Activated T-cell treated with anti-CD3 and anti-CD28 coated beads, Interleukin-2, amount 50 U/mL, for 24 hours (primary cell): ENCODE measurements around the gene MYO5B.
"Not testable (repeated sequence)": the region's sequence is repeated elsewhere in the genome, so short reads cannot be mapped to it uniquely, and the experiment has no call there.

Experiments
- DNase-seq: peaks from one replicate; pipeline ENCODE4 v3.0.0-alpha.2; 2020
- H3K27ac Mint-ChIP-seq: 2 replicates; pipeline ENCODE4 v1.8.0; 2020; ENCODE audit warnings: mild to moderate bottlenecking, mixed read lengths
- H3K27me3 Mint-ChIP-seq: 2 replicates; pipeline ENCODE4 v1.8.0; 2020; ENCODE audit warnings: mixed read lengths
- H3K36me3 Mint-ChIP-seq: 2 replicates; pipeline ENCODE4 v1.8.0; 2020; ENCODE audit warnings: low read depth, mixed read lengths
- H3K4me1 Mint-ChIP-seq: 2 replicates; pipeline ENCODE4 v1.8.0; 2020; ENCODE audit warnings: low read depth, mixed read lengths
- H3K4me3 Mint-ChIP-seq: 2 replicates; pipeline ENCODE4 v1.8.0; 2020; ENCODE audit warnings: mild to moderate bottlenecking, moderate library complexity, mixed read lengths
- H3K9me3 Mint-ChIP-seq: 2 replicates; pipeline ENCODE4 v1.8.0; 2020; ENCODE audit warnings: mixed read lengths

The MYO5B gene

DNA sequence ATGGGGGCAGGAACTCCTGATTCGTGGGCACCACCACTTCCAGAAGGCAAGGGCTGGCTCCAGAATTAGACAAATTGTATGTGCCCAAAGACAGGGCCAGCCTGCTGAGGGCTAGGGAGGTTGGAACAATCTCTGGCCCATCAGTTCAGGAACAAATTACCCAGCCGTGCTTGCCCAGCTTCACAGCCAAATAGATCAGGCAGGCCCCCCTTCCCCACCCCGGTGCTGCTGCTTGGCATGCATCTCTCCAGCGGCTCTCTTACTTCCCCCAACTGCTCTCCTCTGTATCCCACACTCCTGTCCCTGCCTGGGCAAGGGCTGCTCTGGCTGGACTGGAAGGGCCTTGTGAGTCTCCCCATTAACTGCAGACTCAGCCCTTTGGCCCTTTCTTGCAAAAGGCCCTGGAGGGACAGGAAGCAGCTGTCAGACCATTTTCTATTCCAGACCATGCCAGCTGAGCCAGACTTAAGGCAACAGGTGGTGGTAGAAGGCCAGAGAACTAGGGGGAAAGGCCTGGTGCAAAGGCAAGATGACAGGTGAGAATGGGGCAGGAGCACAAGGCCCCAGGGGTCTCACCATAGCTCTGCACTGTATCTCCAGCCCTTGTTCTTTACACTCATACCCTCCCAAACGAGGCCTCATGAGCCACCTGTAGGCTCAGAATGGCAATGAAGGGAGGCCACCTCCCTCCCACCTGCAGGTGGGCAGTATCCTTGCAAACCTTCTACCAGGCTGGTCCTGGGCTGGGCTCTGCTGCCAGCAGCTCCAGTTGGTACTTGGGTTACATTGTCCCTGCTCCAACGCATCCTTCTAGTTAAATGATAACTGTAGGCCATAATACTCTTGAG, 350.9 kb downstream of the MYO5B start:
- H3K4me3 Mint-ChIP-seq, result no peak overlapping the region
- H3K36me3 Mint-ChIP-seq, result no peaks in the 10 kb centered on the region
- peaks cover 21% of the 10 kb centered on the region for H3K27me3 Mint-ChIP-seq
- no peak overlapping the region for H3K27ac Mint-ChIP-seq
- H3K4me1 Mint-ChIP-seq, result no peaks in the 10 kb centered on the region
- no peak for DNase-seq
- H3K9me3 Mint-ChIP-seq, result no peaks in the 10 kb centered on the region

DNA sequence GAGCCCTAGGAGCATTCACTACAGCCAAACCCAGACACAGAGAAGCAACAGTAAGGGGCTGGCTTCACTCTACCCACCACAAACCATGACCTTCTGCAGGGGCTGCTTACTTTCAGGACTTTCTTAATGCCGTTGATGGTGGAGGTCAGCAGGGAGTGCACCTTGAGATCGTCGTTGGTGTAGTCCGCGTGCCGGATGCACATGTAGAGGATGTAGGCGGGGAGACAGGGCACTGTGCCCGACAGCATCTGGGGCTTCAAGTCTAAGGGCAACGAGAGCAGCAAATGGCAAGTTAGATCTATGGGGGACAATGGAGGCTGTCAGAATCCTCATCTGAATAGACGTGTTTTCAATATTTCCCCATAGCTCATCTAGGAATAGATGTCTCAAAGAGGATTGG, 351.8 kb downstream of the MYO5B start:
- H3K4me1 Mint-ChIP-seq, result no peaks in the 10 kb centered on the region
- no peak overlapping the region for H3K27ac Mint-ChIP-seq
- peaks cover 12% of the 10 kb centered on the region for H3K27me3 Mint-ChIP-seq
- no peak overlapping the region for H3K4me3 Mint-ChIP-seq
- no peaks in the 10 kb centered on the region for H3K36me3 Mint-ChIP-seq
- DNase-seq, result no peak
- no peaks in the 10 kb centered on the region for H3K9me3 Mint-ChIP-seq

DNA sequence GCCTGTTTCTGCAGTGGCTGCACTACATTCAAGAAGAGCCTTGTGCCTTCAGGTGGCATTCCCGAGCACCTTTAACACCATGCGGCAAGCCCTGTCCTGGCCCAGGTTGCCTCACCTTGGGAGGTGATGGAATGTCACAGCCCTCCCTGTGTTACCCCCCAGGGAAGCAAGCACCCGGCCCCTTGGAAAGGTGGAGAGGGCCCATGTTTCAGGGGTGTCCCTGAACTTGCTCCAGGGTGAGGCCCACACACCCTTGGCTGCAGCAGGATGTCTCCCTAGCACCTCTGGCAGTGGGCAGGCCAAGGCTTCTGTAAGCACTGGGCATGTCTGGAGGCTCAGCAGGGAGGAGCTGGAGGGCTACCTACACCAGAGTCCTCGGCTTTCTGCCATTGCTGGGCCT, 352.3 kb downstream of the MYO5B start:
- Mint-ChIP-seq H3K4me3 (no peak overlapping the region), H3K27ac (no peak overlapping the region), H3K27me3 (peaks cover 7% of the 10 kb centered on the region), H3K9me3 (no peaks in the 10 kb centered on the region), H3K4me1 (no peaks in the 10 kb centered on the region), H3K36me3 (no peaks in the 10 kb centered on the region)
- no peak for DNase-seq

DNA sequence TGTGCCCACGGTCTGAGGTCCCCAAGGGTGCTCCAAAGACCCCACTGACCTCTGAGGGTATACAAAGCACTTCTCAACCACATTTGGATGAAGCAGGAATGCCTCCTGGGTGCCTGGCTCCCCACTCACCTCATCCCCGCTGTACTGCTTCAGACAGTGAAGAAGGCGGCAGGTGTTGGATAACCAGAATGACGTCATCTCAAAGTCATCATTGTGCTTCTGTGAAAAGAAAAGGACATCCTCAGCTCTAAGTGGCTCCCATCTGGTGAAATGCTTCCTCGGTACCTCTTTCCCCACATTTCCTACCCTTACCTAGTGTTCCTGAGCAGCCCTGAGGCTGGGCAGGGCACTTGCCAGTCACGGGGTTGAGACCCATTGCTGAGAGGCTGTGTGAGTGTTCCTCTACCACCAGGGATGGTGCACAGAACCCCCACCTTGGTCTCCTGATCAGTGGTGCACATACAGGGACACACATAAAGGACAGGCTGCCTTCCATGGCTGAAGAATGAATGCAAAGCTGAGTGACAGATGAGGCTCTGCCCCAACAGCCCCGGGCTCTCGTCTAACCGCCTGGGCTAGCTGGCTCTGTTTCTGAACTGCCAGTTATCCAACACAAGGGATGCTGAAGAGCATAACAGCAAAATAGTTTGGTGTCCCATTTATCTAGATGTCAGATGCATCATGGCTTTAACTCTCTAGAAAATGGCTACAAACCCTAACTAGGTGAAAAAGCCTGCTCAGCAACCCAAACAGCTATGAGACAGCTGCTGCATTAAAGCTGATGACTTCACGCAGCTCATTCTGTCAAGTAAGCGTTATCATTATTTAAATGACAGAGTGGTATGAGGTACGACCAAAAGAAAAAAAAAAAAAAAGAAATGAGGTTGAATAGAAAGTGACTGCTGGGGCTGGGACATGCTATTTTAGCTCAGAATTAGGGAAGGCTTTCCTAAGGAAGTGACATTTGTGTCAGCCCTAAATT, 353.4 kb downstream of the MYO5B start:
- no peak for DNase-seq
- Mint-ChIP-seq H3K36me3 (no peaks in the 10 kb centered on the region), H3K27me3 (peaks cover 4% of the 10 kb centered on the region), H3K4me1 (no peaks in the 10 kb centered on the region), H3K9me3 (no peaks in the 10 kb centered on the region), H3K4me3 (no peak overlapping the region), H3K27ac (no peak overlapping the region)

DNA sequence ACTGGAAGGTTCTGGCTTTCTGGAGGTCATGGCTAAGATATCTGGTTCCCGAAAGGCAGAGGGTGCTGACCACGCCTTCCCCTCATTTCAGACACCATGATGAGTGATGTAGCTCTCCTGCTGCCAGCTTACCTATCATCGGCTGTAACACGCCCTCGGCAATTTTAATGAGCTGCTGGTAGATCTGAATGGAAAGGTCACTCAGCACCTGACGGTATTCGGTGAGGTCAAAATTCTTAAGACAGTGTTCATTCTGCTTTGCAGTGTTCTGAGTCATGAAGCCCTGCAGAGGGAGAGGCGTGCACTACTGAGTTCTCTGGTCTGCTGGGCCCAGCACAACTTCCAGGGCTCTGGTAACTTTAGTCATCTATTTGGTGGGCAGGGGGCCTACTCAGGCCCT, 355.9 kb downstream of the MYO5B start:
- no peaks in the 10 kb centered on the region for H3K36me3 Mint-ChIP-seq
- no peak for DNase-seq
- H3K9me3 Mint-ChIP-seq, result no peaks in the 10 kb centered on the region
- H3K27ac Mint-ChIP-seq, result no peak overlapping the region
- H3K27me3 Mint-ChIP-seq, result no peaks in the 10 kb centered on the region
- H3K4me1 Mint-ChIP-seq, result no peaks in the 10 kb centered on the region
- no peak overlapping the region for H3K4me3 Mint-ChIP-seq

DNA sequence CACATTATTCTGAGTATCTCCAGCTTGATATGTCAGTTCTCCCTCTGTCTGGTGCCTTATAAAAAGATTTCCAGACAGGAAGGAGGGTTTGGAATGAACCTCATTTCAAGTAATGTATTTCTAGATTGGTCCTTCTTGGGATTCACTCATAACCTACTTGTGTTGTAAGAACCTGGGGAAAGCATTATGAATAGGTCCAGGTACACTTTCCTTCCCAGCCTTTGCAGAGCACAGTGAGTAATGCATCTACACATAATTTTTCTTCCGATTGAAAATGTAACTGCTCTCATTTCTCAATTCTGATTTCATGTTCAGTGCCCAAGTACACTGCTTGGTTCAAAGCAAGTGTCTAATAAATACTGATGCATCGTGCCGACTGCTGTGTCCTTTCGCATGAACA, 356.6 kb downstream of the MYO5B start:
- no peak overlapping the region for H3K4me3 Mint-ChIP-seq
- H3K4me1 Mint-ChIP-seq, result no peaks in the 10 kb centered on the region

DNA sequence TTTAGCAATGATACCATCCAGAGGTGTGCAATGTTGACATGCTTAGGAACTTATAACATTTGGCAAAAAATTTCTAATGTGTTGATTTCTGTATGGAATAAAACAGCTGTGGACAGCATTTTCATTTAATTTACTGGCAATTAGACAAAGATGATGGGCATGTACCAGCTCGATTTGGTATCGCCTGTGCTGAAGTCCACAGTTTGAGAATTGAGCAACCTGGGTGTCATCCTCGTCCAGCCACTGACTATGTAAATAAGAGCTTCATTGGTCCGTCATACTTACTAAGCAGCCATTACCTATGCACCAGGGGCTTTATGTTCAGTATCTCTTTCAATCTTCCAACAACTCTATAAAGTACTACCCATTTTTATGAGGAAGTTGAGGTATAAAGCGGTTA, 357.1 kb downstream of the MYO5B start:
- Mint-ChIP-seq H3K27ac (no peak overlapping the region), H3K9me3 (no peaks in the 10 kb centered on the region), H3K27me3 (no peaks in the 10 kb centered on the region), H3K4me3 (no peak overlapping the region), H3K36me3 (no peaks in the 10 kb centered on the region), H3K4me1 (no peaks in the 10 kb centered on the region)
- DNase-seq, result no peak

More for the DNA sequence above, 356.6 kb downstream of the MYO5B start:
- Mint-ChIP-seq H3K27ac (no peak overlapping the region), H3K9me3 (no peaks in the 10 kb centered on the region), H3K36me3 (no peaks in the 10 kb centered on the region), H3K27me3 (no peaks in the 10 kb centered on the region)
- no peak for DNase-seq

DNA sequence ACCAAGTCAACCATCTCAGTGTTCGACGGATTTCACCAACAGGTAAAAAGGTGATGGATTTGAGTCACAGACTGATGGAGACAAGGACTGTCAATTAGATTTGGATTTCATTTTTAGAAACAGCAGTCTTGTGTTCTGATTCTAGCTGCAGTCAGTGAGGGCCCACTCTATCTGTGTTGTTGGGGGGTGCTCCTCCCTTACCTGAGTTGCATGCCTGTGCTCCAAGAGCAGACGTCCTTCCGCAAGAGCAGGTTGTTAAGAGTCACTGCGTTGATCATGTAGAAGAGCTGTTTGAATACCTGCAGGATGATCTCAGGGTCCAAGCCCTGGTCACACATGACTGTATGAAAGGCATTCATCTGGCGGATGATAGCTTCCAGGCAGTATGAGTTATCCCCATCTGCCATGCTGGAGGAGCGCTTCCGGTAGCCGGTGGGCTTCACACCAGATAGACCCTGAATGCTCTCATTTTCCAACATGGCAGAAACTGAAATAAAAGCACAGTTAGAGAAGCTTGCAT, 357.6 kb downstream of the MYO5B start:
- H3K4me1 Mint-ChIP-seq, H3K4me3 Mint-ChIP-seq, H3K9me3 Mint-ChIP-seq, H3K36me3 Mint-ChIP-seq, H3K27me3 Mint-ChIP-seq, DNase-seq, H3K27ac Mint-ChIP-seq: not testable (repeated sequence)

DNA sequence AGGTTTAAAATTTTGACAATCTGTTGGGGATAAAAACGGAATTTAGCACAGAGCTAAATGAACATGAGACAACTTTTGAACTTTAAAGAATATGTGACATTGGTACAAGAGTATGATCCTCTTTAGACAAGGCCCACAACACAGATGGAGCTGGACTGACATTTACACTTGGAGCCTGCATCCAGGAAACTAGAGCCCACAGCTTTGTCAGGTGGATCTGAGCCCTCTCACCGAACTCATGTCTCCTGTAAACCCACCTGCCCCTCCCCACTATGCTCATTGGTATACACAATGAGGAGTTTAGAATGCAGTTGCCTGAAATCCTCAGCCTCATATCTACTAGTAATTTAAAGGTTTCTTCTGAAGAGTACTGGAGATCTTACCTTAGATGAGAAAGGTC, 359.5 kb downstream of the MYO5B start:
- no peak overlapping the region for H3K4me3 Mint-ChIP-seq
- no peak overlapping the region for H3K27ac Mint-ChIP-seq
- H3K9me3 Mint-ChIP-seq, result no peaks in the 10 kb centered on the region
- no peak for DNase-seq
- no peaks in the 10 kb centered on the region for H3K36me3 Mint-ChIP-seq
- H3K27me3 Mint-ChIP-seq, result no peaks in the 10 kb centered on the region
- no peaks in the 10 kb centered on the region for H3K4me1 Mint-ChIP-seq

DNA sequence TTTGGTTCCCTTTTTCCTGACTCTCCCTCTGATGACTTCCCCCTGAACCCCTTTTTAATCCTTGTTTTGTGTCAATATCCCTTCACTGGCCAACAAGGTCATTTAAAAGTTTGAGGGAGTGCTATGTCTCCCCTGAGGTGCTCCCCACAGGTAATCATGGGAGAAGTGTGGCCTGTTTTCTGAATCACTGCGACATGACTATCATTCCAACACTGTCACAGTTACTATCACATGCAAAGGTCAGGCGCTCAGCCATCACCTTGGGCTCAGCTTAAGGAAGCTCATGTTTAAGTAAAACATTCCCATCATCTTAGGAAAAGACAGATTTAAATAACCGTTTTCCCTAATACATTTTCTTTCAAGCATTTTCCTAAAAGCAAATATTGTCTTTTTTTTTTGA, 360.7 kb downstream of the MYO5B start:
- H3K4me3 Mint-ChIP-seq, result no peak overlapping the region
- no peak for DNase-seq
- peaks cover 10% of the 10 kb centered on the region for H3K9me3 Mint-ChIP-seq
- H3K27ac Mint-ChIP-seq, result no peak overlapping the region
- no peaks in the 10 kb centered on the region for H3K27me3 Mint-ChIP-seq
- no peaks in the 10 kb centered on the region for H3K36me3 Mint-ChIP-seq
- H3K4me1 Mint-ChIP-seq, result no peaks in the 10 kb centered on the region

DNA sequence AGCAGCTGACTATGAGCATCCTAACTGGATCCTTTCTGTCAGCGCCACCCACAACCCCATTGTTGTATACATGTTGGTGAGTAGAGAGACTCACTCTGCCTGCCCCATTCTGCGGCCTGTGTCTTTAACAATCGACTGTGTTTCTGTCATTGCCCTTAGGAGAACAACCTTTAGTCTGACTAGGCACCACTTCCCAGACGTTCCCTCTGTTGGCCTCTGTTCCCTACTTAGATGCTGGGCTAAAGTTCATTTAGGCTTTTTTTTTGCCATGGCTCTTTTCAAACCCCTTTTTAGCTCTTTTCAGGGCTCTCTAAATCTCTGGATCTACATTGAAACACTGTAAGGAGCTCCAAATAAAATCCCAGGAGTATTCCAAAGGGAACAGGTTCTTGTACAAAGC, 361.1 kb downstream of the MYO5B start:
- H3K9me3 Mint-ChIP-seq, result peaks cover 10% of the 10 kb centered on the region
- H3K27me3 Mint-ChIP-seq, result no peaks in the 10 kb centered on the region
- H3K36me3 Mint-ChIP-seq, result no peaks in the 10 kb centered on the region
- H3K4me3 Mint-ChIP-seq, result no peak overlapping the region
- no peaks in the 10 kb centered on the region for H3K4me1 Mint-ChIP-seq
- no peak overlapping the region for H3K27ac Mint-ChIP-seq
- DNase-seq, result no peak

DNA sequence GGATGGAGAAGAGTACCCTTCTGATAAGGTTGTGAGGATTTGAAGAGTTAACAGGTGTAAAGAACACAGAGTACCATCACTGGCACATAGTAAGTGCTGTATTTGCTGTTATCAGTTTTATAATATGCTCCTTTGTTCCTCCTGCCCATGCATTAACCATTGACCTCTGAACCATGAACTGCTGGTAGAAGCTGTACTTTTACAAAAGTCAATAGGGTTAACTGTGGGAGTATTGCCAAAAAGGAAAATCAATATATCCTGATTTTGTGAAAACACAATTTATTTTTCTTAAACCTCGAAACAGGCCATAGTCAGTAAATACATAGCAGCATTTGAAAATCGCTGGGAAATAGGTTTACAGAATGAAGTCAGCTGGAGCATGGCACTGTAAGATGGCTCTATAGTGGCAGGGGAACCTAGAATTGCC, 362.7 kb downstream of the MYO5B start:
- Mint-ChIP-seq H3K36me3 (peaks cover 4% of the 10 kb centered on the region), H3K4me3 (no peak overlapping the region), H3K27me3 (no peaks in the 10 kb centered on the region), H3K27ac (no peak overlapping the region), H3K4me1 (no peaks in the 10 kb centered on the region), H3K9me3 (peaks cover 21% of the 10 kb centered on the region)
- no peak for DNase-seq

DNA sequence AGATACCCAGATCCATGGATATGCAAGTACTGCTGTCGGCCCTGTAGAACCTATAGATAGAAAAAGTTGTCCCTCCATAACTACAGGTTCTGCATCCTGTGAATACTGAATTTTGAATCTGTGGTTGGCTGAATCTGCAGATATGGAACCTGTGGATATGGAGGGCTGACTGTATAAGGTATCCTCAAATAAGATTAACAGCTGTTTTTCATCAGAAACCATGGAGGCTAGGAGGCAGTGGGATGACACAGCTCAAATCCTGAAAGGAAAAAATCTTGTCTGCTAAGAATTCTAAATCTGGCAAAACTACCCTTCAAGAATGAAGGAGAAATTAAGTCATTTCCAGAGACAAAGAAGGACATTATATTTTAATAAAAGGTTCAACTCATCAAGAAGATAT, 367.0 kb downstream of the MYO5B start:
- no peak for DNase-seq

DNA sequence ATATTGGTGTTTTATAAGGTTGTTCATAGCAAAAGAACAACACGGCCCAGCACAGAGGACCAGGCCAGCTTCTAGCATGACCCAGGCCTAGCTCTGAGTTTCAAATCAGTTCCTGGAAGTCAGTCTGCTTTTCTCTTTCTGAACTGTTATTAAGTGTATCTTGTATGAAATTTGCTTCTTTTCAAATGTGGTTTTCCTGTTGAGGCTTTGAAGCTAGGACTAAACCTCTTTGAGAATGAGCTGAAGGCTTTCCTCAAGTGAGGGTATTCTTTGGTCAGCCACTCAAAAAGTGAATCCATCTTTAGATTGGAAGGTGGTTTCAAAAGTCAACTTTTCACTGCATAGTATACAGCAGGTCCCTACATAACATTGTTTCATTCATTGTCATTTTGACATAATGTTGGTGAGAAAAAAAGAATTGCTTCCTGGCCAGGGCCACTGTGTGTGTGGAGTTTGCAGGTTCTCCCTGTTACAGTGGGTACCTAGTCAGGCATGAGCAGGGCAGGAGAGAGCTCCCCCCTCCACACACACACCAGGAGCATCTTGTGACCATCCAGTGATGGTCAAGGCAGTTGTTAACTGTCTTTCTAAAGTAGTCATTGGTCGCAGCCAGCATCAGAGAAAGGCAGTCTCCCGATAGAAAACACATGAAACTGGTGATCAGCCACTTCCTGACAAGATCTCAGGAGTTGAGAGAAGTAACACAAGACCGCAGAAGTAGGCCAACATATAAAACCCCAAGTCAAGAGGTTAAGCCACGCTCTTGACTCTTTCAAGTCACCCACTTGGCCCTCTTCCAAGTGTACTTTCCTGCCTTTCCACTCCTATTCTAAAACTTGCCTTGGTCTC, 374.9 kb downstream of the MYO5B start:
- peak; percentile 36 for DNase-seq
- no peaks in the 10 kb centered on the region for H3K9me3 Mint-ChIP-seq
- no peaks in the 10 kb centered on the region for H3K27me3 Mint-ChIP-seq
- H3K4me3 Mint-ChIP-seq, result peak overlapping the region; percentile 44
- H3K27ac Mint-ChIP-seq, result peak overlapping the region; percentile 88
- peaks cover 10% of the 10 kb centered on the region for H3K36me3 Mint-ChIP-seq
- peaks cover 55% of the 10 kb centered on the region for H3K4me1 Mint-ChIP-seq

More for the DNA sequence above, 367.0 kb downstream of the MYO5B start:
- peaks cover 27% of the 10 kb centered on the region for H3K9me3 Mint-ChIP-seq
- H3K27me3 Mint-ChIP-seq, result no peaks in the 10 kb centered on the region
- no peak overlapping the region for H3K27ac Mint-ChIP-seq
- no peak overlapping the region for H3K4me3 Mint-ChIP-seq
- peaks cover 5% of the 10 kb centered on the region for H3K36me3 Mint-ChIP-seq
- H3K4me1 Mint-ChIP-seq, result no peaks in the 10 kb centered on the region
